Left kidney (tissue), 2 donors: Measurements from ENCODE around the gene NCOA6. TPM values are rescaled to one million over a fixed set of nuclear protein-coding genes. Genes with fewer than 3 reads are reported as not detected.
"Not testable (repeated sequence)": the region's sequence is repeated elsewhere in the genome, so short reads cannot be mapped to it uniquely, and the experiment has no call there.

Experiments
- DNase-seq: peaks from one replicate; pipeline ENCODE4 v3.0.0-alpha.2; 2013
- polyA plus RNA-seq: library from polyadenylated mRNA; unstranded; fragments of 120-200 nt; gene quantifications from one replicate; pipeline ENCODE4 v1.2.1, GENCODE V29; 2013; ENCODE audit not compliant: insufficient read length

The NCOA6 gene
- polyA plus RNA-seq, 1 donor, result 61.6 TPM

DNA sequence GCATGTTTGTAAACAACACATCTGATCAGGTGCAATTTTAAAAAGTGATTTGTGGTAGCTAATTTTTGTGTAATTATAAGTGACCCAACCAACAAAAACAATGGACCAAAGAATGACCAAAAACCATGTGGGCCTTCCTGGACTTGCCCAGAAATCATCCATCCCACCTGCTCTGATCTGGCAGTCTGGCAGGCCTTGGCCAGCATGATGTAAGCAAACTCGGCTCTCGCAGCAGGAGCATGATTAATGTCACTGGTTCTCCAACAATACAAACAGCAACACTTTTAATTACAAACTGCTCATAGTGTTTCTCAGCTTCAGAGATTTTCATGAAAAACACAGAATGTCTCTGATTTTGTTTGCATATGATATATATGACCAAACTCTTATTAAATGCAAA is 105.2 kb downstream of the NCOA6 start:
- no peak for DNase-seq

DNA sequence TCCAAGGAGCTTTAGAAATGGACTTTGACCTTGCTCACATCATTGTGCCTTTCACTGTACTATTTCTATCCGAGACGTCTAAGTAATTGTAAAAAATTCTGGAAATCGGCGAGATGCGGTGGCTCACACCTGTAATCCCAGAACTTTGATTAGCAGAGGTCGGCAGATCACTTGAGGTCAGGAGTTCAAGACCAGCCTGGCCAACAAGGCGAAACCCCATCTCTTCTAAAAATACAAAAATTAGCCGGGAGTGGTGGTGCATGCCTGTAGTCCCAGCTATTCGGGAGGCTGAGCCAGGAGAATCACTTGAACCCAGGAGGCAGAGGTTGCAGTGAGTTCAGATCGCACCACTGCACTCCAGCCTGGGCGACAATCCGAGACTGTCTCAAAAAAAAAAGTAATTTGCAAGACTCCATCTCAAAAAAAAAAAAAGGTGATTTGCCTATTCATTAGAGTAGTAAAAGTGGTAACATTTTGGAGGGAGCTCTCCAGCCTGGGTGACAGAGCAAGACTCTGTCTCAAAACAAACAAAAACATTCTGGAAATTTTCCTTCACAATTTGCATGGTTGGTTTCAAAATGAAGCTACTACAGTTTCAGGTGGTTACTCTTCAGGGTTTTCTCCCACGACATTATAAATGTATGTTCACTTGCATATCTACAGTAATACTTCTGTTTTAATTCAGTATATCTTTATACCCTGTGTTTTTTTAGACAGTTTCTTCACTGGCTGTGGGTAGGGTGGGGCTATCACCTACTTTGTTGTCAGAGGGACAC is 106.0 kb downstream of the NCOA6 start:
- not testable (repeated sequence) for DNase-seq

DNA sequence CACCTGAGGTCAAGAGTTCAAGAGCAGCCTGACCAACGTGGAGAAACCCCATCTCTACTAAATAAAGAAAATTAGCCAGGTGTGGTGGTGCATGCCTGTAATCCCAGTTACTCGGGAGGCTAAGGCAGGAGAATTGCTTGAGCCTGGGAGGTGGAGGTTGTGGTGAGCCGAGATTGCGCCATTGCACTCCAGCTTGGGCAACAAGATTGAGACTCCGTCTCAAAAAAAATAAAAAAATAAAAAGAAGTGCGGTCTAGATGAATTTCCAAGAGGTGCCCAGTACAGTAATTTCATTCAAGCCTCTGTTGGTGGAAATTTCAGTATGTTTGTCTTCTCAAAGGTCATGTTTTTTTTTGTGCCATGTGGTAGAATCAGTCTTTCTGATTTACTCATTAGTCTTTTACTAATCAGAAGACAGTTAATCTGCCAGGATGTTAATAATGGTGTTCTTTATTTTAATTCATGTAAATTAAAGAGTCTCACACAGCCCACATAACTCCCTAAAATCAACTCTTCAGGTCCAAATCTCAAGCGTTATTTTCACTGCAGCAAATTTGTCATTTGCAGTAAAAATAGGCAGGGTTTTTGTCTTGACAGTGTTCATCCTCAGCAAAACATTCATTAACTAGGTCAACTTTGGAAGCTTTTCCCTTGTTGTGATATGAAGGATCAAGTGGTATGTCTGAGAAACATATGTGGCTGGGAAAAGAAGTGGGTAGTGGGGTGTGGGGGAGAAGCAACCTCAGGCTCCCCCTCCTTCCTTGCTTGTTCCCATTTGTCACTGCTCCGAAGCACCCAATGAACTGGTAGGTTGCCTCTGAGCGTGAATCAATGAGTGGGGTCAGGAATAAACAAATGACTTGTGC is 108.0 kb downstream of the NCOA6 start:
- DNase-seq, result no peak

DNA sequence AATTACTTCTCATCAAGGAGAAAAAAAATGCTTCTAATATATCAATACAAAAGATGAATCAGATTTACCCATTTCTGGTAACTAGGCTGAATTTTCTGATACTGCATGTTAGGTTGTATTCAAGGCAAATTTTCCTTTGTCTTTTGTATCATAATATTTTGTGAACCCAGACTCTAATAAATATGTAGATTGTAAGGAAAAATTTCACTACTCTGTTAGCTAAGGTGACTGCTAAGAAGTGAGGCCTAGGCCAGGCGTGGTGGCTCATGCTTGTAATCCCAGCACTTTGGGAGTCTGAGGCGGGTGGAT is 108.6 kb downstream of the NCOA6 start:
- no peak for DNase-seq

DNA sequence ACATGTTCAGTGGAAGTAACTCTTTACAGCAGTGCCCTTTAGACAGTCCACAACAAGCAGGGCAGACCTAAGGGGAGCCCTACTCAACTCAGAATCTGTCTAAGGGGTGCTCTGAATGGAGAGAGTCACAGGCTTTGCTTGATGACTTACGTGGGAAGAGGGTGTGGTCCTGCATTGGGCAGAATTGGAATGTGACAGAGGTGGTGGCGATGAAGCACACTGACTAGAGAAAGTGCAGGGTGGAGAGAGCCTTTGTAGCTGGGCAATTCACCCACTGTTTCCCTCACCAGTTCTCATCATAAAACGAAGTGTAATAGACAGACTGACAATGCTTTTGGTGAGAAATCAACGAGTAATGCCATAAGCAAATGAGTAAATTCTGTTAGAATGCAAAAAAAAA is 110.1 kb downstream of the NCOA6 start:
- DNase-seq, result no peak

DNA sequence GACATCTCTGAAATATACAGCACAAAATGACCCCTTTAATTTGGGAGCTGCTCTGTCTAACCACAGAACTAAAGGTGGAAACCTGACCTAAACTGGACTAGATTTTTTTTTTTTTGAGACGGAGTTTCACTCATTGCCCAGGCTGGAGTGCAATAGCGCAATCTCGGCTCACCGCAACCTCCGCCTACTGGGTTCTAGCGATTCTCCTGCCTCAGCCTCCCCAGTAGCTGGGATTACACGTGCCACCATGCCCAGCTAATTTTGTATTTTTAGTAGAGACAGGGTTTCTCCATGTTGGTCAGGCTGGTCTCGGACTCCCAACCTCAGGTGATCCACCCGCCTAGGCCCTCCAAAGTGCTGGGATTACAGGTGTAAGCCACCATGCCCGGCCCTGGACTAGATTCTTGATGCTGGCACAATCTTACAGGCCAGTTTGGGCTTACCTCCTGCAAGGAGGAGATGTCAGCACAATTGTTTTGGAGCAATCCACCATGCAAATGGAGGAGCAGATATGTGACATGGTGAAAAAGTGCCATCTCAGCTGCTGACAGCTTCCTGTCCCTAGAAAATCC is 111.4 kb downstream of the NCOA6 start:
- not testable (repeated sequence) for DNase-seq

DNA sequence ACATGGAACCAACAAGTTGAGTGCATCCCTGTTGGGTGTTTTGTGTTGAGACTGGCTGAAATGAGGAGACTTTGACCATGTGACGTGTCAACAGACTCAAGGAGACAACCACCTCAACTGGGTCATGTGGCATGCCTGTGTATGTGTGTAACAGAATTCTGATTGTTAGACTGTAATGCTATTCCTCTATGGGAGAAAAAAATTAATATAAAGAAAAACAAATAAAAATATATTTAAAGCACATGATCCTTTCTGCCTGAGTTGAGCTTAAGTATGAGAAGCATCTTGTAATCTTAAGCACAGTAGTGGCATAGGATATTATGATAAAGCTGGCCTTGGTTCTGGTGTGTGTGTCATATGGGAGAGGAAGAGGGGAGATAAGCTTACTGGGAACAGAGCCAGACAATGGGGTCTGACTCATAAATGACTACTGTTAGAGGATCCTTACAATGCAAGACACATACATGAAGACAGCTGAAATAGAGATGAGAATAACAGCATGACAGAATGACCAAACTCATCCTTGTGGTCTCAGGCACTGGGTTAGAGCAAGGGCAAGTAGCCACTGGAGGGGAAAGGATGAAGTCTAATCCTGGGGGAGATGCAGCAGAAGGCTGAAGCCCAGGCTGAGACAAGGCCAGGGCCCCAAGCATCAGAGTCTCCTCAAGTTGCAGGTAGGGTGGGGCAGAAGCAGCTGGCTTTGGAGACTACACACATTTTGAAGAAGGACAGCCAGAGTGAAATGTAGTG is 112.1 kb downstream of the NCOA6 start:
- no peak for DNase-seq

DNA sequence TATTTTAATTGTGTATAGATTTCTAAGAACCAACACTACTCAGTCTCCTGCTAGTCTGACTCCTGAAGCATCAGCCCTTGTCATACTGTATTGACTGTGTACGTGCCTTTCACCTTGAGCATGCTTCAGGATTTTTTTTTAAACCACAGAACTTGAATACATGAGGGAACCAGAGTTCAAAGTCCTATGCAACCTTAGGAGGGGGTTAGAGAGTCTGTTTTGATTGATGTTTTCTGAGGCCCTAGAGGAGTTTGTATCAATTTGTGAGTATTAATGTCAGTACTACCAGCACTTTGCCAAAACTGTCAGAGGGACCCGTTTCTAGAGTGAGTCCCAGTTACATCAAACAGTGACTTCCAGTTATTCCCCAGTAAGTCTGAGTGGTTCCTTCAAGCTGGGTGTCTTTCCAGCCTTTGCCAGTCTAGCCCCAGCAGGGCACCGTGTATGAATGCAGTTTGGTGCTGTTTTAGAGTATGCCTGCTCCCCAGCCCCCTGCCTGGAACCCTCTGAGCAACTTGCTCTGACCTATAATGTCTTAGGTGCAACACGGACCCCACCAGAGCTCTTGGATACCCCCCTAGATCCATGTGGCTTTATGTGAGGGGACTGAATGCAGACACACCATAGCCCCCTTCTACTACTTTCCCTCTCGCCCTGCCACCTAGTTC is 112.8 kb downstream of the NCOA6 start:
- DNase-seq, result no peak

DNA sequence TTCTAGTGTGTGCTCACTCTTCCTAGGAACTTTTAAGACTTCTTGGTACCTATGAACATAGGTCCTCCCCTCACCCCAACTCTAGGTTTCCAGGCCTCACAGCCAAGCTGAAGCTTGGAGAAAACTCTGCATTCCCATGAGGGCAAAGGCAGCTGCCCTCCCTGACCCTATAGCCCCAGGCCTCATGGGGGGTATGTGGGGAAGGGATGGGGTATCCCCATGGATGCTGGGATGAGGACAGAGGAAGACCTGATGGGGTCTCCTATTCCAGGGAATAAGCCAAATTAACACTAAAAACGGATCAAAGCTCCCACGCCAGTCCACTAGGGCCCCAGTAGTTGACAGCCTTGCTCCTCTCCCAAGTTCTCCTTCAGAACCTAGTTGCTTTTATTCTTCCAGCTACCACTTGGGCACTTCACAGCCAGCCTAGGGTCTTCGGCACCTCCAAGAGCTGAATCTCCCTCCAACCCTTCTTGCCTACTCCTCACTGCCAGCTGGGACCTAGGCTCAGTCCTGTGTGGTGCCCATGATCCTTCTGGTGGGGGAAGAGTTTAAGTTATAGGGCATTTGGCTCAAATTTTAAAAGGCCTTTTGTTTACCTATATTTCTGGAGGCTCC is 113.5 kb downstream of the NCOA6 start:
- no peak for DNase-seq

DNA sequence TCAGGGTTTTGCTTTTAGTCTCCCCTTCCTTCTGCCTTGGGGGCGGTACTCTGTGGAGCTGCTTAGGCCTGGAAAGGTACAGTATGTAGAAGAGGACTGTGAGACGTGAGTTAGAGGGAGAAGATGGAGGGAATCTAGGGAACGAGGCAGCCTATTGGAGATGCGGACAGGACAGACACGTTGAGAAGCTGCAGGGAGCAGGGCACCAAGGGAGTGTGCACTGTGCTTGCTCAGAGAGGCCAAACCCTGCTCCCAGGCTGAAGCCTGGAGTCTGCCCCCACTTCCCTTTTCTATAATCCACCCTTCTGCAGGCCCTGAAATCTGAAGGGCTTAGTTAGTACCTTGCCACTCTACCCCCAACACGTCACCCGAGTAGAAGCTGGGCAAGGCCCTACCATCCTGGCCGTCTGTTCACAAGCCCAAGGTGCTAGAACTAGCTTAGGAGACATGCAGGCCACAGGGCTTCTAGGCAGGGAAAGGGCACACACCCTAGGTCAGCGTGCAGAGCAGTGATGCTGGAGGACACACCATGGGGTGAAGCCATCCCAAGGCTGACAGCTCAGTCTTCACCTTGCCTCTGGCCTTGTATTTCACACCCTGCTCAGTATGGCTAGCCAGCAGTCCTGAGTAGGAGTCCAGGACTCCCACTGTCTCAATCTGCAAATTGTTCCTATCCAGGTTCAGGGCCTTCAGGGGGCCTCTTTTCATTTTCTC is 114.4 kb downstream of the NCOA6 start:
- no peak for DNase-seq

DNA sequence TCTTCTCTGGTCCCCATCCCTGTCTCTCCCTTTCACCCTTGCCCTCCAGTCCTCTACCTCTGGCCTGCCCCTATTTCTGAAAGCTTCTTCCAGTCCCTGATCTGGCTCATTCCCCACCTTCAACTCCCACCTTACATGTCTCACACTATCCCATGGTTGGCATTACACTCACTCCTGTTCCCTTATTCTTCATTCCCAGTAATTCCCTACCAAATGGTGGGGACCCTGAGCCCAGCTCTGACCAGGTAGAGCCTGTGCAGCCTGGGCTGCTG is 114.9 kb downstream of the NCOA6 start:
- DNase-seq, result no peak

DNA sequence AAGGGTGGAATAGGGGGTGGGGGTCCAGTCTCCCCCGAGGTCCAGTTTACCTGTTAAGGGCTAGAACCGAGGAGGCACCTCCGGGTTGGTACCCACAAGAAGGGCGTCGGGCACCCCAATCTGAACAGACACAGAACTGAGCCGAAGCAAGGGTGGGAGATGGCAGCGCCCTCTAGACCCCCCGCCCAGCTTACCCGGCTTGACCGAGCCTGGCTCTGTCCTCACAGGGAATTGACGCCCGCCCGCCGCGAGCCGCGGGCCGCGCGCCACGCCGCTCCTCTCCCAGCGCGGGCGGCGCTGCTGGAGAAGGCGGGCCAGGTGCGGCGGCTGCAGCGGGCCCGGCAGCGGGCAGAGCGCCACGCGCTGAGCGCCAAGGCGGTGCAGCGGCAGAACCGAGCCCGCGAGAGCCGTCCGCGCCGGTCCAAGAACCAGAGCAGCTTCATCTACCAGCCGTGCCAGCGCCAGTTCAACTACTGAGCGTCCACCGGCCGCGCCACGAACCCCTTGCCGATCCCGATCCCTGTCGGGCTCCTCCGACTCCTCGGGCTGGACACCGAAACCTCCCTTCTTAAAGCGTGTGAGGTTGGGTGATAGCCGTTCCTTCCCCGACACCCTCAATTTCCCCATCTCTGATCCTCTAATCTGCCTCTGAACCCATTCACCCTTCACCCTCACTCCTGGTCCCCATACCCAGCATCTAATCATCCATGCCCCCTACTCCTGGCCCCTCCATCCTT is 115.5 kb downstream of the NCOA6 start:
- DNase-seq, result peak; percentile 49

DNA sequence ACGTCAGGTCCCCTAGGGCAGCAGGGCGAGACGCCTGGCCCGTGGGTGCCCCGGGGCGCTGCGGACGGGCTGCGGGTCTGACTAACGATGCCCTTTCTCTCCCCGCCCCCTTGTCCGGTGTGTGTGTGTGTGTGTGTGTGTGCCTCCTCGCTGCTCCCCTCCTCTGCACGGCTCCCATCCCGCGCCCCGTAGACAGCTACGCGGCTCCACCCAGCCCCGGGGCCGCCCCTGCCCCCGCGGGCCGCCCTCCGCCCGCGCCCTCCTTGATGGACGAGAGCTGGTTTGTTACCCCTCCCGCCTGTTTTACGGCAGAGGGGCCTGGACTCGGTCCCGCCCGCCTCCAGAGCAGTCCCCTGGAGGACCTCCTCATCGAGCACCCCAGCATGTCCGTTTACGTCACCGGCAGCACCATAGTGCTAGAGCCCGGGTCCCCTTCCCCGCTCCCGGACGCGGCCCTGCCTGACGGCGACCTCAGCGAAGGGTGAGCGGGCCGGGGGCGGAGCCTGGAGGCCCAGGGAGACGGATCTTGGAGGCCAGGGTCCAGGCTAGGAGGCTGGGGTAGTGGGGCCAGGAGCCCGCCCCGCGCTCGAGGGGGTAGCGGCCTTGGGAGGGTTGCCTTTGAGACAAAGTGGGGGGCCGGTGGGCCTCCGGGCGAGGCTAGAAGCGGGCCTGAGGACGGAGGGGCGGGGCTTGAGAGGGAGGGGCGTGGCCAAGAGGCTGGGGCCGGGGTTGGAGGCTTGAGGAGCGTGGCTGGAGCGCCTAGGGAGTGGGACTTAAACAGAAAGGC is 116.2 kb downstream of the NCOA6 start:
- DNase-seq, result peak; percentile 77

DNA sequence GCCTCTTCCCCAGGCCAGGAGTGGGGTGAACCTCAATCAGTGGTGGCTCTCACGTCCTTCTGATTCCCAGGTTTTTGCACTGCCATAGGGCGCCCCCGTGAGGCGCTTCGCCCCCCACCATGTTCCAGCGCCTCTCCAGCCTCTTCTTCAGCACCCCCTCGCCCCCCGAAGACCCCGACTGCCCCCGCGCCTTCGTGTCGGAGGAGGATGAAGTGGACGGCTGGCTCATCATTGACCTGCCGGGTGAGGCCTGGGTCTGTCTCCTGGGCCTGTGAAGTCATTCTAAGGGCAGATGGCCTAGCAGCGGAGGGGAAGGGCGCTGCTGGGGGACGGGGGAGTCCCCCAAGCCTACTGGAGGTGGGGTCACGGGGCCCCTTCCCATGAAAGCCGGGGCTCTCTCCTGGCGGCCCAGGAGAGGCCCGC is 116.8 kb downstream of the NCOA6 start:
- DNase-seq, result peak; percentile 35

DNA sequence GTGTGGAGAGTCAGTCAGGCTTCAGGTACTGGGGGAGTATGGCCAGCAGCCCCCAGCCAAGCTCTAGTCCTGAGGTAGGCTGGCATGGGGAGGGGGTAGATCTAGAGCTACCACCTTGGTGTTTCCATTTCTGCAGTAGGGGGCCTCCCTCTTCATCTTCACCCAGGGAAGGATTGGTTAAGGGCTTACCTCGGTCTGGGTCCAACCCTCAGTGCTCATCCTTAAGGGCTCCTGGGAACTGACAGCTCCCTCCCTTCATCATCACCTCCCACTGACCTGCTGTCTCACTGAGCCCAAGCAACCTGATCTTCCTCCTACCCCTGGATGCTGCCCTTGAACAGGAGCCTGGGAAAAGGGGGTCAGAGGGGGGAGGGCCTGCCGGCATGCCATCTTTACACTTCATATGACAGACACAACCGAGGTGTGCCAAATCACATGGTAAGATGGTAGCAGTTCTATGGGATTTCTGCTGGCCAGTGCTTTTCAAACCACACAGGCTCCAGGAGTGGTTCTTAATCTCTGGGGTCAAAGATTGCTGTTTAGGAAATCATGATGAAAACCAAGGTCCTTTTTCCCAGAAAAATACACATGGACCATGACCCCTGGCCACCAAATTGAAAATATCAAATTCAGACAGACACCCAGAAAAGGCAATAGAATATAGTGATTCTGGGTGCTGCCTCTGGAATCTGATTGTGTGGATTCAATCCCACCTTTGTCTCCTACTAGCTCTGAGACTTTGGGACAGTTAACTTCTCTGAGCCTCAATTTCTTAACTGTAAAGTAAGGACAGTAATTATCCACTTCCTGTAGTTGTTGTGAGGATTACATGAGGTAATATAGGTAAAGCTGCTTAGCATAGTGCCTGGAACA is 118.3 kb downstream of the NCOA6 start:
- no peak for DNase-seq

DNA sequence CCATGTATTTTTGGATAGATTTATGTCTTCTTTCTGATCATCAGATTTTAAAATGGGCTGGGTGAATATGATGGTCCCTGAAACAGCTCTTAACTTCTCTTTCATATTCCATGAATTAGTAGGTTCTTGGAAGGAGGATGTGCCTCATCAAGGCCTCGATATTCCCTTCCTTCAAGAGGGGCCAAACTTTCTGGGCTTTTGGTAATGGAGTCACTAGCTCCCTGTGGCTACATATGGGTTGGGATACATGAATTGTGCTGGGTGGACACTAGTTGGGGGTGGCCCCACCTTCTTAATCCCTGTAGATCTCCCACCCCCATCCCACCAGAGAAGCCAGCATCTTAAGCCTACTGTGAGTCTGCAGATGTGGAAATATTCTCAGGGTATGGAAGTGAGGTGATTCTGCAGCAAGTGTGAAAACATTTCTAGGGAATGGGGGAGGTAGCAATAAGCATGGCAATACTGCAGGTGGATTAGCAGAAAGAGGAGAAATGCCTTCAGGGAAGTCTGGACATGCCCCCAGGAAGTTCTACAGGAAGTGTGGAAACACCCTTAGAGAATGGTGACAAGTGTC is 119.1 kb downstream of the NCOA6 start:
- DNase-seq, result no peak

DNA sequence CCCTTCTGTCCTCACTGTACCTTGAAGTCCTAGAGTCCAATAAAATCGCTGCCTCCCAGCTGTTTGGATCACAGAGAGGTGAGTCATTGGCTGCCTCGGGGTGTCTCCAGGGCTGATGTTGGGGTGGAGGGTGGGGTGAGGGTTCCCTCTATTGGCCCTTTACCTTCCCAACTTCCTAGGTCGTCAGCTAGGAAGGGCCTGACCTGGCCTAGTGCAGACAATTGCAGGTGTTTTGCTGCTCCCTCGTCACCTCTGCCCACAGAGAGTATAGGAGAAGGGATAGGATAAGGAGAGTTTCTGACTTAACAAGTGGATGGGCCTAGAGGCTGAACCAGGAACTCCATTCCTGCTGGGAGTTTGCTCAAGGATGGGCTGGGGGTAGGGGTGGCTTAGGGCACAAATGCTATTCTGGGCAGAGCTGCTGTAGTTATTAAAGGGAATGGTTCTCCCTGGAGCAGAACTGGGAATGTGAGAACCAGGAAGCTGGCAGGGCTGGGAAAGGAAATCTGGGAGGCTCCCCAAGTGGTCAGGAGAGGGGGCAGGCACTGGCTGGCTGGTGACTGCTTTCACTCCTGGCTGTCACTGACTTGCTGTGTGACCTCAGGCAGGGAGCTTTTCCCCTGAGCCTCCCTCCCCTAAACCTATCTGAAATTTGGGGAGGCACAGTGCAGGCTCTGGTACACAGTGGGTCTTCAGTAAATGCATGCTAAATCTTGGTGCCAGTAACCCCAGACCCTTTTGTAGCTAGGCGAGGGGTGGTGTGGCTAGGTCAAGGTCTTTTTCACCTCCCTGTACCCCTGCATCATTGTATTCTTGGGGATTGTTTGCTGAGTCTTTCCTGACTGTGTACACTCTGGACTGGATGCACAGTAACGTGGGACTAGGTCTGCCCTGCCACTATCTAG is 119.8 kb downstream of the NCOA6 start:
- no peak for DNase-seq
